ENCODE data around the gene ECI1.

DNA sequence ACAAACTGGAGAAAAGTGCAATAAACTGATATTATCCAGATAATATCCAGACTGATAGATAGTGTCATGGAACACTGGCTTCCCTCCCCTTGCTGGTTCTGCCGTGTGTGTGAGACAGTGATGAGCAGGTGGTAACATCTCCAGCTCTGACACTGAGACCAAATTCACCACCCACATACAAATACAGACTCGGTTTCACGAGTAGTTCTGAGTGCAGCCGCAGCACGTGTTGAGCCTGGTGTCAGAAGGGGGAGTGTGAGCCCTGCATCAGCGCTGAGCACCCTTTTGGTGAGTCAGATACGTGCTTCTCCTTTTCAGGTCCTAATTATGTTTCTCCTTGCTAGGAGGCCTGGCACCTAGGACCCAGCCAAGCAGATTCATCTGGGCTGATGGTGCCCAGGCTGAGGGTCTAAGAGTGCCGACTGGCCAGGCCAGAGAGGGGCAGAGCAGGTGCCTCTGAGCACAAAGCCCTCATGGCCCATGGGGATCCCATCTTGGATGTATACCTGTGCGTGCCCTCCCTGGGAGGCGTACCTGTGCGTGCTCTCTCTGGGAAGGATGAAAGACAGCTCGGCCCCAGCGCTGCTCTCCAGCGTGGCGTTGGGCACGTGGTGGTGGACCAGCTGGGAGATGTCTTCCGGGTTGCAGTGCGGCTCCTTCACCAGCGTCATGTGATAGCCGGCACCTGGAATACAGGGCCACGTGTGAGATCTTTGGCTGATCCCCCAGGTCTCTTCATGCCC, 43.8 kb upstream of the ECI1 start:
- TF ChIP-seq, protein P1, sequence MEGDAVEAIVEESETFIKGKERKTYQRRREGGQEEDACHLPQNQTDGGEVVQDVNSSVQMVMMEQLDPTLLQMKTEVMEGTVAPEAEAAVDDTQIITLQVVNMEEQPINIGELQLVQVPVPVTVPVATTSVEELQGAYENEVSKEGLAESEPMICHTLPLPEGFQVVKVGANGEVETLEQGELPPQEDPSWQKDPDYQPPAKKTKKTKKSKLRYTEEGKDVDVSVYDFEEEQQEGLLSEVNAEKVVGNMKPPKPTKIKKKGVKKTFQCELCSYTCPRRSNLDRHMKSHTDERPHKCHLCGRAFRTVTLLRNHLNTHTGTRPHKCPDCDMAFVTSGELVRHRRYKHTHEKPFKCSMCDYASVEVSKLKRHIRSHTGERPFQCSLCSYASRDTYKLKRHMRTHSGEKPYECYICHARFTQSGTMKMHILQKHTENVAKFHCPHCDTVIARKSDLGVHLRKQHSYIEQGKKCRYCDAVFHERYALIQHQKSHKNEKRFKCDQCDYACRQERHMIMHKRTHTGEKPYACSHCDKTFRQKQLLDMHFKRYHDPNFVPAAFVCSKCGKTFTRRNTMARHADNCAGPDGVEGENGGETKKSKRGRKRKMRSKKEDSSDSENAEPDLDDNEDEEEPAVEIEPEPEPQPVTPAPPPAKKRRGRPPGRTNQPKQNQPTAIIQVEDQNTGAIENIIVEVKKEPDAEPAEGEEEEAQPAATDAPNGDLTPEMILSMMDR (IDR thresholded peaks at IDR 0.05), result no peak
- TF ChIP-seq POLR2A (IDR thresholded peaks at IDR 0.05), result no peak

All from body of pancreas (tissue), 4 donors.